K562 (cell line): Measurements from ENCODE around the gene OSBPL7. TPM values are rescaled to one million over a fixed set of nuclear protein-coding genes. Genes with fewer than 3 reads are reported as not detected.

Experiments
- ATAC-seq: fragments of 200-7000 bp; cut with Tn5 transposase; 3 replicates; pipeline ENCODE4 v1.9.1; 2020; ENCODE audit warnings: moderate library complexity
- BruUV-seq: library from RNA; stranded (reverse); fragments of 400-500 nt; replicated peaks from 2 replicates; lab custom pipeline; 2021; lab: Mats Ljungman, UMichigan
- CTCF ChIA-PET: fragments of 300-600 bp; formaldehyde crosslinking; extraction: SDS; loops from one replicate; lab custom pipeline; 2021; ENCODE audit warnings: low intra/inter-chr PET ratio; lab: Yijun Ruan, JAX
- POLR2A ChIA-PET: fragments of 300-600, 350-650 bp; sonication (Branson Sonifier 250); formaldehyde crosslinking; extraction: SDS; loops from one replicate; lab custom pipeline; 2021; ENCODE audit warnings: antibody characterized with exemption, inconsistent platforms; lab: Yijun Ruan, JAX
- DNase-seq, 4 experiments: peaks; one replicate each; pipeline versions ENCODE4 v3.0.0 to v3.0.0-alpha.2; 2011 to 2018; ENCODE audit warnings: low spot score in 3 of 4, mixed read lengths in 3 of 4; ENCODE audit errors: extremely low read depth in 1 of 4
- FAIRE-seq: peaks from 2 replicates; lab custom pipeline; 2011; peaks lifted over from hg19 to GRCh38; lab: Jason Lieb, UNC
- H2AFZ ChIP-seq: 2 replicates; pipeline ENCODE4 v1.6.0; 2011; ENCODE audit warnings: low read depth, low read length, control low read depth, inconsistent platforms
- H3K27ac ChIP-seq: fragments of 200-600 bp; 3 replicates; pipeline ENCODE4 v1.8.0; 2011; ENCODE audit warnings: low read depth, mild to moderate bottlenecking, control low read depth, inconsistent platforms, low read length, moderate library complexity, mixed read lengths; ENCODE audit errors: extremely low read depth
- H3K27me3 ChIP-seq, 2 experiments: fragments of 300-600 bp in 1 of 2; 2 replicates in 1 of 2; 3 replicates in 1 of 2; pipeline versions ENCODE4 v1.6.0 to v1.8.0; 2011; ENCODE audit warnings: inconsistent platforms in 2 of 2, low read length in 2 of 2, mild to moderate bottlenecking in 1 of 2, mixed read lengths in 1 of 2, moderate library complexity in 1 of 2; ENCODE audit not compliant: control insufficient read depth in 2 of 2, insufficient read depth in 2 of 2
- H3K36me3 ChIP-seq: fragments of 300-600 bp; 3 replicates; pipeline ENCODE4 v1.8.0; 2011; ENCODE audit warnings: mild to moderate bottlenecking, low read length, inconsistent platforms; ENCODE audit not compliant: control insufficient read depth, insufficient read depth
- H3K4me1 ChIP-seq, 2 experiments: fragments of 200-600 bp in 1 of 2; replicated peaks in 1 of 2; 2 replicates in 1 of 2; 3 replicates in 1 of 2; pipeline versions ENCODE4 v1.5.1 to v1.8.0; 2011; ENCODE audit warnings: inconsistent platforms in 2 of 2, low read length in 2 of 2, mild to moderate bottlenecking in 1 of 2, mixed read lengths in 1 of 2, moderate library complexity in 1 of 2; ENCODE audit not compliant: control insufficient read depth in 2 of 2, insufficient read depth in 2 of 2
- H3K4me2 ChIP-seq: 2 replicates; pipeline ENCODE4 v1.6.1; 2011; ENCODE audit warnings: low read length, control low read depth, inconsistent platforms, mixed read lengths; ENCODE audit not compliant: insufficient read depth
- H3K4me3 ChIP-seq: fragments of 200-600 bp; sonication (generic), shearing (Covaris generic); 2 replicates; pipeline ENCODE4 v1.5.1; 2016; ENCODE audit warnings: control low read depth, inconsistent platforms
- H3K79me2 ChIP-seq: fragments of 200-600 bp; 3 replicates; pipeline ENCODE4 v1.8.0; 2011; ENCODE audit warnings: low read length, inconsistent platforms; ENCODE audit not compliant: control insufficient read depth, insufficient read depth
- H3K9ac ChIP-seq, 2 experiments: 2 replicates each; pipeline versions ENCODE4 v1.6.0 to v1.6.1; 2011; ENCODE audit warnings: low read depth in 2 of 2, low read length in 2 of 2, control low read depth in 1 of 2, inconsistent platforms in 1 of 2, mild to moderate bottlenecking in 1 of 2, mixed read lengths in 1 of 2; ENCODE audit not compliant: insufficient read depth in 1 of 2
- H3K9me1 ChIP-seq: one replicate; pipeline ENCODE4 v1.6.0; 2011; ENCODE audit warnings: inconsistent platforms, mild to moderate bottlenecking, low read length, moderate library complexity; ENCODE audit not compliant: control insufficient read depth, insufficient read depth
- H3K9me3 ChIP-seq: replicated peaks from 2 replicates; pipeline ENCODE4 v1.5.1; 2011; ENCODE audit warnings: low read depth, low read length, inconsistent platforms; ENCODE audit not compliant: control insufficient read depth, insufficient read depth
- H4K20me1 ChIP-seq: replicated peaks from 2 replicates; pipeline ENCODE4 v1.6.1; 2011; ENCODE audit warnings: low read length, inconsistent platforms, mixed read lengths; ENCODE audit not compliant: control insufficient read depth, insufficient read depth
- HCFC1 ChIP-seq: IDR thresholded peaks from 2 replicates; pipeline ENCODE4 v1.6.1; 2012; ENCODE audit warnings: low read depth, low read length, improper control_type of control experiment
- HES1 ChIP-seq: fragments of 450-650 bp; IDR thresholded peaks from 2 replicates; pipeline ENCODE4 v1.6.1; 2016; ENCODE audit warnings: low read depth, mild to moderate bottlenecking, moderate library complexity
- KHSRP ChIP-seq: fragments of 450-650 bp; IDR thresholded peaks from 2 replicates; pipeline ENCODE4 v1.6.1; 2017
- MYNN ChIP-seq, 2 experiments: sonication (generic); formaldehyde crosslinking in 1 of 2; IDR thresholded peaks; 2 replicates each; pipeline versions ENCODE4 v1.5.0 to v1.6.1; 2016 to 2020; ENCODE audit warnings: antibody characterized with exemption in 1 of 2, missing genetic modification reagents in 1 of 2
- PRDM10 ChIP-seq: fragments of 450-650 bp; IDR thresholded peaks from 2 replicates; pipeline ENCODE4 v1.6.1; 2018; ENCODE audit not compliant: partially characterized antibody
- RBM22 ChIP-seq: fragments of 200-400 bp; formaldehyde crosslinking; IDR thresholded peaks from 2 replicates; pipeline ENCODE4 v1.6.1; 2018; ENCODE audit warnings: low read length, low read depth; ENCODE audit not compliant: poor library complexity, severe bottlenecking
- TCF7 ChIP-seq: sonication (generic); IDR thresholded peaks from 2 replicates; pipeline ENCODE4 v1.6.1; 2016; ENCODE audit warnings: antibody characterized with exemption, borderline replicate concordance
- WGBS: fragments of 100-300 bp; shearing (Covaris generic); methylation state at CpG from one replicate; pipeline ENCODE4 v1.1.6; 2016; ENCODE audit warnings: low coverage, mixed read lengths; ENCODE audit not compliant: insufficient coverage; ENCODE audit errors: missing lambda C conversion rate; 5-methylcytosine and 5-hydroxymethylcytosine counted together
- in situ Hi-C: fragments of 300-500 bp; cut with MboI; formaldehyde crosslinking; loops from 4 replicates; pipeline ENCODE4 v1.15.0; 2018; ENCODE audit warnings: inconsistent platforms, mixed read lengths
- intact Hi-C: fragments of 100-400 bp; cut with micrococcal nuclease; formaldehyde crosslinking; loops from 2 replicates; pipeline ENCODE4 v1.14.2; 2022
- polyA plus RNA-seq, 8 experiments: library from polyadenylated mRNA; depleted of rRNA in 4 of 8; stranded (reverse) in 5 of 8; unstranded in 3 of 8; fragments of >200 nt; fragmentation: Nextera tagmentation in 2 of 8; fragmentation: Illumina TruSeq in 1 of 8; extraction: Ambion mirVana in 2 of 8; extraction: Trizol in 1 of 8; gene quantifications; 2 replicates each; pipeline versions ENCODE4 v1.2.1 to v1.2.3, GENCODE V29; 2011 to 2014; ENCODE audit warnings: inconsistent platforms in 1 of 8, missing spikeins in 1 of 8
- total RNA-seq, 7 experiments: library from RNA; depleted of rRNA in 6 of 7; stranded (reverse); fragments of >200 nt in 6 of 7; fragmentation: Illumina TruSeq in 2 of 7; extraction: Trizol in 2 of 7; gene quantifications; 2 replicates each; pipeline versions ENCODE4 v1.2.1 to v1.2.3, GENCODE V29; 2011 to 2021; ENCODE audit warnings: low replicate concordance in 1 of 7

The OSBPL7 gene
- total and polyA plus RNA-seq, 9 of the 15 experiments (the other 6 are each of a cell fraction or from before 2014, with no cell fraction given), result 0.32 to 11.9 (median 5.8) TPM

- no peaks in the 10 kb centered on the region for H3K36me3 ChIP-seq
- FAIRE-seq, result no peak
- intact Hi-C loops, result no loop called here
- TF ChIP-seq MYNN (IDR thresholded peaks at IDR 0.05) (no peak), MYNN (CRISPR knock-in tag; IDR thresholded peaks at IDR 0.05) (no peak), HCFC1 (no peak), TCF7 (no peak), KHSRP (no peak), RBM22 (no peak), PRDM10 (no peak), HES1 (no peak)
- TF ChIP-seq, all 486 proteins: peak for 0
- BruUV-seq, result no TSS peak
- ATAC-seq (no peak), DNase-seq (no peak)
- in situ Hi-C loops, result no loop called here
- Histone ChIP-seq H4K20me1 (no peaks in the 10 kb centered on the region), H3K9me3 (no peaks in the 10 kb centered on the region), H3K4me3 (no peak overlapping the region), H3K4me1 (peaks cover 31 to 33% of the 10 kb centered on the region in 2 experiments; a peak in 4 of 5 replicates), H3K9me1 (no peaks in the 10 kb centered on the region), H3K27ac (no peak overlapping the region), H3K4me2 (no peak overlapping the region), H2AFZ (no peak overlapping the region), H3K9ac (no peak overlapping the region), H3K79me2 (peaks cover 18% of the 10 kb centered on the region), H3K27me3 (peaks cover 0 to 2% of the 10 kb centered on the region in 2 experiments; a peak in 1 of 5 replicates)
- CTCF ChIA-PET, result interaction anchor here (1.3 kb wide), 1 partner anchor 12 kb away, joined by 4 read pairs; the partner anchor contains the start of gene SCRN2
- POLR2A ChIA-PET, result interaction anchor here (1.0 kb wide), 2 partner anchors 13 to 38 kb away, joined by 3 read pairs; no protein-coding TSS in a partner anchor
- 48% methylated on average over 5 of the region's 5 CpGs for whole genome bisulfite sequencing
Measured at GRCh38 chr17:47853616-47854015, 32.0 kb upstream of the OSBPL7 start.
